ENCODE measurements around the gene TRABD.

DNA sequence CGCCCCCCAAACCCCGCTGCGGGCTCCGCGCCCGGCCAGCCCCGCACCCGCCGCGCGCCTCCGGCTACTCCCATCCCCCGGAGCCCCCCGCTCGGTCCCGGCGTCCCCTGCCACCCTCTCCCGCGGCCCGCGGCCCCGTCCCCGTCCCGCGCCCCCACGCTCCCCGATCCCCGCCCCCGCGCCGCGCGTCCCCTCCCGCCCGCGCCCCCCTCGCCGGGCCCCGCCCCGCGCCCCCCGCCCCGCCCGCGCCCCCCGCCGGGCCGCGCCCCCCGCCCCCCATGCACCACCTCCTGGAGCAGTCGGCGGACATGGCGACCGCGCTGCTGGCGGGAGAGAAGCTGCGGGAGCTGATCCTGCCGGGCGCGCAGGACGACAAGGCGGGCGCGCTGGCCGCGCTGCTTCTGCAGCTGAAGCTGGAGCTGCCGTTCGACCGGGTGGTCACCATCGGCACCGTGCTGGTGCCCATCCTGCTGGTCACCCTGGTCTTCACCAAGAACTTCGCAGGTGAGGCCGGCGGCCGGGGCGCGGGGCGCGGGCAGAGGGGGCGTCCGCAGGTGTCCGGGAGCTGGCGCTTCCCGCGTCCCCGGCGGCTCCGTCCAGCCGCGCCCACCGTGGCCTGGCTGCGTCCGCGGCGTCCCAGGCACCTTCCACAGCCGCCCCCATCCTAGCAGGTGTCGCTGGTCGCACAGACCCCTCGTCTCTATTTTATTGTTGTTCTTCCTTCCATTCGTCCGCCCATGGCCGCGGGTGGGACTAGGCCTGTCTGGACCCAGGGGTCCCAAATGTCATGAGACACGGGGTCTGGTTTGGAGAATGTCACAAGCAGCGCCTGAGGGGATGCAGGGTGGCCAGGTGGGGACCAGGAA is 15.0 kb upstream of the TRABD start, which contains the start of gene PANX2:
- TF ChIP-seq, protein P1, sequence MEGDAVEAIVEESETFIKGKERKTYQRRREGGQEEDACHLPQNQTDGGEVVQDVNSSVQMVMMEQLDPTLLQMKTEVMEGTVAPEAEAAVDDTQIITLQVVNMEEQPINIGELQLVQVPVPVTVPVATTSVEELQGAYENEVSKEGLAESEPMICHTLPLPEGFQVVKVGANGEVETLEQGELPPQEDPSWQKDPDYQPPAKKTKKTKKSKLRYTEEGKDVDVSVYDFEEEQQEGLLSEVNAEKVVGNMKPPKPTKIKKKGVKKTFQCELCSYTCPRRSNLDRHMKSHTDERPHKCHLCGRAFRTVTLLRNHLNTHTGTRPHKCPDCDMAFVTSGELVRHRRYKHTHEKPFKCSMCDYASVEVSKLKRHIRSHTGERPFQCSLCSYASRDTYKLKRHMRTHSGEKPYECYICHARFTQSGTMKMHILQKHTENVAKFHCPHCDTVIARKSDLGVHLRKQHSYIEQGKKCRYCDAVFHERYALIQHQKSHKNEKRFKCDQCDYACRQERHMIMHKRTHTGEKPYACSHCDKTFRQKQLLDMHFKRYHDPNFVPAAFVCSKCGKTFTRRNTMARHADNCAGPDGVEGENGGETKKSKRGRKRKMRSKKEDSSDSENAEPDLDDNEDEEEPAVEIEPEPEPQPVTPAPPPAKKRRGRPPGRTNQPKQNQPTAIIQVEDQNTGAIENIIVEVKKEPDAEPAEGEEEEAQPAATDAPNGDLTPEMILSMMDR (IDR thresholded peaks at IDR 0.05) = no peak
- TF ChIP-seq, protein P2, sequence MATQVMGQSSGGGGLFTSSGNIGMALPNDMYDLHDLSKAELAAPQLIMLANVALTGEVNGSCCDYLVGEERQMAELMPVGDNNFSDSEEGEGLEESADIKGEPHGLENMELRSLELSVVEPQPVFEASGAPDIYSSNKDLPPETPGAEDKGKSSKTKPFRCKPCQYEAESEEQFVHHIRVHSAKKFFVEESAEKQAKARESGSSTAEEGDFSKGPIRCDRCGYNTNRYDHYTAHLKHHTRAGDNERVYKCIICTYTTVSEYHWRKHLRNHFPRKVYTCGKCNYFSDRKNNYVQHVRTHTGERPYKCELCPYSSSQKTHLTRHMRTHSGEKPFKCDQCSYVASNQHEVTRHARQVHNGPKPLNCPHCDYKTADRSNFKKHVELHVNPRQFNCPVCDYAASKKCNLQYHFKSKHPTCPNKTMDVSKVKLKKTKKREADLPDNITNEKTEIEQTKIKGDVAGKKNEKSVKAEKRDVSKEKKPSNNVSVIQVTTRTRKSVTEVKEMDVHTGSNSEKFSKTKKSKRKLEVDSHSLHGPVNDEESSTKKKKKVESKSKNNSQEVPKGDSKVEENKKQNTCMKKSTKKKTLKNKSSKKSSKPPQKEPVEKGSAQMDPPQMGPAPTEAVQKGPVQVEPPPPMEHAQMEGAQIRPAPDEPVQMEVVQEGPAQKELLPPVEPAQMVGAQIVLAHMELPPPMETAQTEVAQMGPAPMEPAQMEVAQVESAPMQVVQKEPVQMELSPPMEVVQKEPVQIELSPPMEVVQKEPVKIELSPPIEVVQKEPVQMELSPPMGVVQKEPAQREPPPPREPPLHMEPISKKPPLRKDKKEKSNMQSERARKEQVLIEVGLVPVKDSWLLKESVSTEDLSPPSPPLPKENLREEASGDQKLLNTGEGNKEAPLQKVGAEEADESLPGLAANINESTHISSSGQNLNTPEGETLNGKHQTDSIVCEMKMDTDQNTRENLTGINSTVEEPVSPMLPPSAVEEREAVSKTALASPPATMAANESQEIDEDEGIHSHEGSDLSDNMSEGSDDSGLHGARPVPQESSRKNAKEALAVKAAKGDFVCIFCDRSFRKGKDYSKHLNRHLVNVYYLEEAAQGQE (IDR thresholded peaks at IDR 0.05; ENCODE audit: insufficient read depth in 1 of 2, low read depth in 2 of 2, low read length in 1 of 2) = no peak
- no peak for TF ChIP-seq TCF7L2 (IDR thresholded peaks at IDR 0.05; ENCODE audit: low read depth, low read length)
- TF ChIP-seq SIN3A (IDR thresholded peaks at IDR 0.05; ENCODE audit: borderline replicate concordance, insufficient read depth, low read depth, low read length) = no peak
- no peak for TF ChIP-seq POLR2AphosphoS5 (IDR thresholded peaks at IDR 0.05; ENCODE audit: low read depth, low read length)
